T1000 (cell line): ENCODE measurements around the gene OBSCN.

ENCODE experiments used
- DNase-seq: peaks from one replicate; lab custom pipeline; 2025; ENCODE audit warnings: mixed read lengths; lab: John Stamatoyannopoulos, UW

The OBSCN gene

GRCh38 chr1:228368801-228369607 lies 161.2 kb downstream of the OBSCN start:
- DNase-seq = no peak

- DNase-seq = no peak
Measured at GRCh38 chr1:228369608-228370438, 162.0 kb downstream of the OBSCN start.

GRCh38 chr1:228370439-228370940 lies 162.6 kb downstream of the OBSCN start:
- DNase-seq = no peak

GRCh38 chr1:228370941-228371740 lies 163.3 kb downstream of the OBSCN start:
- no peak for DNase-seq

GRCh38 chr1:228371741-228372182 lies 163.9 kb downstream of the OBSCN start:
- DNase-seq = no peak

GRCh38 chr1:228372183-228373003 lies 164.5 kb downstream of the OBSCN start:
- no peak for DNase-seq

- no peak for DNase-seq
Measured at GRCh38 chr1:228373004-228373680, 165.3 kb downstream of the OBSCN start.

GRCh38 chr1:228373681-228374571 lies 166.1 kb downstream of the OBSCN start:
- no peak for DNase-seq

- no peak for DNase-seq
Measured at GRCh38 chr1:228374711-228375577, 167.1 kb downstream of the OBSCN start.

- no peak for DNase-seq
Measured at GRCh38 chr1:228375578-228376261, 167.9 kb downstream of the OBSCN start.

- DNase-seq = no peak
Measured at GRCh38 chr1:228376262-228376628, 168.4 kb downstream of the OBSCN start.

GRCh38 chr1:228376651-228377631 lies 169.1 kb downstream of the OBSCN start:
- DNase-seq = no peak

GRCh38 chr1:228377664-228378089 lies 169.8 kb downstream of the OBSCN start:
- DNase-seq = no peak

GRCh38 chr1:228378090-228378872 lies 170.4 kb downstream of the OBSCN start:
- no peak for DNase-seq

GRCh38 chr1:228378873-228379460 lies 171.1 kb downstream of the OBSCN start:
- no peak for DNase-seq
